Renal cortex interstitium (tissue), 15 donors: Measurements from ENCODE around the gene MAFF. TPM values are rescaled to one million over a fixed set of nuclear protein-coding genes. Genes with fewer than 3 reads are reported as not detected.
"Not testable (repeated sequence)": the region's sequence is repeated elsewhere in the genome, so short reads cannot be mapped to it uniquely, and the experiment has no call there.

Experiments used
- DNase-seq, 11 donors: peaks; one replicate each; pipeline ENCODE4 v3.0.0-alpha.2; 2013; ENCODE audit warnings: low read depth in 9 of 11, low spot score in 4 of 11; ENCODE audit errors: extremely low read depth in 1 of 11
- long read RNA-seq, 16 experiments: transcript quantifications; one replicate each; lab custom pipeline, GENCODE V29; 2026
- polyA plus RNA-seq, 3 donors: library from polyadenylated mRNA; unstranded; fragments of 120-200 nt; gene quantifications; one replicate each; pipeline ENCODE4 v1.2.1, GENCODE V29; 2013; ENCODE audit not compliant: insufficient read length in 3 of 3

Gene MAFF
- 1 to 10 TPM; 2.6 to 6.6 (median 3.1) TPM for polyA plus RNA-seq
- long read RNA-seq, donor 1 = 0 reads
- long read RNA-seq, donor 2, partial matches to known transcripts = 0 of 2 reads
- long read RNA-seq, donor 2, other reads (novel, unspliced or antisense) = 0 of 2 reads
- long read RNA-seq, donor 3, partial matches to known transcripts = 0 of 1 reads
- long read RNA-seq, donor 3, other reads (novel, unspliced or antisense) = 0 of 1 reads
- long read RNA-seq, donor 4, partial matches to known transcripts = 0 of 13 reads
- long read RNA-seq, donor 4, other reads (novel, unspliced or antisense) = 11 of 13 reads
- long read RNA-seq, donor 5, partial matches to known transcripts = 0 of 19 reads
- long read RNA-seq, donor 5, other reads (novel, unspliced or antisense) = 15 of 19 reads
- long read RNA-seq, donor 6 = 0 reads
- long read RNA-seq, donor 7 = 0 reads
- long read RNA-seq, donor 8, partial matches to known transcripts = 0 of 4 reads
- long read RNA-seq, donor 8, other reads (novel, unspliced or antisense) = 0 of 4 reads
- long read RNA-seq, donor 9, partial matches to known transcripts = 0 of 2 reads
- long read RNA-seq, donor 9, other reads (novel, unspliced or antisense) = 0 of 2 reads
- long read RNA-seq, donor 10, partial matches to known transcripts = 0 of 8 reads
- long read RNA-seq, donor 10, other reads (novel, unspliced or antisense) = 8 of 8 reads
- long read RNA-seq, donor 11, partial matches to known transcripts = 0 of 9 reads
- long read RNA-seq, donor 11, other reads (novel, unspliced or antisense) = 8 of 9 reads
- long read RNA-seq, donor 12, partial matches to known transcripts = 0 of 4 reads
- long read RNA-seq, donor 12, other reads (novel, unspliced or antisense) = 0 of 4 reads
- long read RNA-seq, donor 13, partial matches to known transcripts = 6 of 24 reads
- long read RNA-seq, donor 13, other reads (novel, unspliced or antisense) = 17 of 24 reads
- long read RNA-seq, donor 14 = 0 reads
- long read RNA-seq, donor 15, partial matches to known transcripts = 0 of 1 reads
- long read RNA-seq, donor 15, other reads (novel, unspliced or antisense) = 0 of 1 reads
- long read RNA-seq, donor 16, partial matches to known transcripts = 0 of 1 reads
- long read RNA-seq, donor 16, other reads (novel, unspliced or antisense) = 0 of 1 reads

GRCh38 chr22:38201711-38202436, at the start of gene MAFF:
Gene MAFF, plus strand, starts transcription at chr22:38201994. Its CDS starts 11,860 bp downstream, at chr22:38213854.
- peak; percentile 84 to 93 (median 91) for DNase-seq

GRCh38 chr22:38153821-38154562, 47.8 kb upstream of the MAFF start:
- DNase-seq = no peak

GRCh38 chr22:38154563-38154915, 47.3 kb upstream of the MAFF start:
- not testable (repeated sequence) for DNase-seq

- no peak for DNase-seq
These were observed 46.1 kb upstream of the MAFF start for GRCh38 chr22:38155703-38156102.

- no peak for DNase-seq
These were observed 38.6 kb upstream of the MAFF start for GRCh38 chr22:38162881-38163843.

GRCh38 chr22:38163844-38164550, 37.8 kb upstream of the MAFF start:
- DNase-seq = no peak

GRCh38 chr22:38164551-38164918, 37.3 kb upstream of the MAFF start:
- DNase-seq = no peak

GRCh38 chr22:38165922-38166593, 35.7 kb upstream of the MAFF start:
- DNase-seq = no peak

- DNase-seq = no peak
These were observed 33.8 kb upstream of the MAFF start for GRCh38 chr22:38167988-38168407.

- no peak for DNase-seq
These were observed 32.7 kb upstream of the MAFF start for GRCh38 chr22:38169116-38169515.

GRCh38 chr22:38170469-38170868, 31.3 kb upstream of the MAFF start:
- DNase-seq = no peak

- DNase-seq = no peak
These were observed 29.6 kb upstream of the MAFF start for GRCh38 chr22:38171927-38172831.

GRCh38 chr22:38172832-38173640, 28.8 kb upstream of the MAFF start:
- DNase-seq = no peak

GRCh38 chr22:38173641-38173906, 28.2 kb upstream of the MAFF start:
- DNase-seq = no peak

- no peak for DNase-seq
These were observed 27.2 kb upstream of the MAFF start for GRCh38 chr22:38174626-38175025.
